H9 (cell line): ENCODE measurements around the gene IRF4. TPM values are rescaled to one million over a fixed set of nuclear protein-coding genes. Genes with fewer than 3 reads are reported as not detected.
A peak's percentile ranks its signal among the peaks of the same experiment; 100 is the strongest.

ENCODE experiments used
- DNase-seq: peaks from one replicate; pipeline ENCODE4 v3.0.0-alpha.2; 2017
- H2AFZ ChIP-seq: one replicate; pipeline ENCODE4 v1.6.1; 2013; ENCODE audit warnings: mild to moderate bottlenecking, low read length, control low read depth, moderate library complexity
- H2AK5ac ChIP-seq: 2 replicates; pipeline ENCODE4 v1.6.1; 2013; ENCODE audit warnings: low read length, control low read depth, mixed read lengths; ENCODE audit not compliant: insufficient read length
- H2BK120ac ChIP-seq: one replicate; pipeline ENCODE4 v1.6.1; 2013; ENCODE audit warnings: low read depth, mild to moderate bottlenecking, low read length, control low read depth, inconsistent platforms; ENCODE audit not compliant: poor library complexity, severe bottlenecking
- H2BK12ac ChIP-seq: 2 replicates; pipeline ENCODE4 v1.6.1; 2013; ENCODE audit warnings: low read length, control low read depth, mixed read lengths, low read depth; ENCODE audit not compliant: insufficient read length
- H2BK15ac ChIP-seq: 2 replicates; pipeline ENCODE4 v1.6.1; 2013; ENCODE audit warnings: low read depth, low read length, control low read depth
- H2BK20ac ChIP-seq: one replicate; pipeline ENCODE4 v1.6.1; 2013; ENCODE audit warnings: low read depth, mild to moderate bottlenecking, low read length, control low read depth, inconsistent platforms; ENCODE audit not compliant: poor library complexity, severe bottlenecking
- H2BK5ac ChIP-seq: 2 replicates; pipeline ENCODE4 v1.6.1; 2013; ENCODE audit warnings: low read length, control low read depth, mixed read lengths; ENCODE audit not compliant: insufficient read length
- H3K14ac ChIP-seq: 2 replicates; pipeline ENCODE4 v1.6.1; 2013; ENCODE audit warnings: low read length, control low read depth; ENCODE audit not compliant: insufficient read depth
- H3K18ac ChIP-seq: 2 replicates; pipeline ENCODE4 v1.6.1; 2013; ENCODE audit warnings: low read depth, mild to moderate bottlenecking, mixed read lengths, low read length, control low read depth; ENCODE audit not compliant: insufficient read length
- H3K23ac ChIP-seq: 2 replicates; pipeline ENCODE4 v1.6.1; 2013; ENCODE audit warnings: low read length, control low read depth, mixed read lengths, low read depth; ENCODE audit not compliant: insufficient read length
- H3K23me2 ChIP-seq: 2 replicates; pipeline ENCODE4 v1.6.1; 2013; ENCODE audit warnings: low read depth, mild to moderate bottlenecking, mixed read lengths, low read length, control low read depth; ENCODE audit not compliant: insufficient read length, poor library complexity, severe bottlenecking
- H3K27ac ChIP-seq: 2 replicates; pipeline ENCODE4 v1.5.1; 2013; ENCODE audit warnings: low read length, control low read depth, mixed read lengths, low read depth; ENCODE audit not compliant: insufficient read length
- H3K27me3 ChIP-seq: 2 replicates; pipeline ENCODE4 v1.6.1; 2013; ENCODE audit warnings: low read length, control low read depth, inconsistent platforms; ENCODE audit not compliant: insufficient read depth
- H3K4ac ChIP-seq: 2 replicates; pipeline ENCODE4 v1.6.1; 2013; ENCODE audit warnings: low read depth, mild to moderate bottlenecking, control low read depth, inconsistent platforms, low read length, moderate library complexity
- H3K4me1 ChIP-seq: 2 replicates; pipeline ENCODE4 v1.6.1; 2013; ENCODE audit warnings: low read length, control low read depth, inconsistent platforms; ENCODE audit not compliant: insufficient read depth
- H3K4me2 ChIP-seq: 2 replicates; pipeline ENCODE4 v1.6.1; 2013; ENCODE audit warnings: low read length, control low read depth, mixed read lengths; ENCODE audit not compliant: insufficient read length, insufficient read depth
- H3K56ac ChIP-seq: 2 replicates; pipeline ENCODE4 v1.6.1; 2013; ENCODE audit warnings: low read depth, mild to moderate bottlenecking, mixed read lengths, low read length, control low read depth; ENCODE audit not compliant: insufficient read length
- H3K79me1 ChIP-seq: 2 replicates; pipeline ENCODE4 v1.6.1; 2013; ENCODE audit warnings: low read depth, mild to moderate bottlenecking, moderate library complexity, low read length, control low read depth, inconsistent platforms; ENCODE audit not compliant: insufficient read depth, poor library complexity, severe bottlenecking
- H3K79me2 ChIP-seq: 2 replicates; pipeline ENCODE4 v1.6.1; 2013; ENCODE audit warnings: low read length, control low read depth, inconsistent platforms; ENCODE audit not compliant: insufficient read depth
- H3K9ac ChIP-seq: 2 replicates; pipeline ENCODE4 v1.6.1; 2013; ENCODE audit warnings: low read length, control low read depth, mixed read lengths; ENCODE audit not compliant: insufficient read length; ENCODE audit errors: extremely low read depth
- H3K9me3 ChIP-seq: one replicate; pipeline ENCODE4 v1.6.1; 2013; ENCODE audit warnings: low read depth, low read length, inconsistent platforms; ENCODE audit not compliant: control insufficient read depth
- H3T11ph ChIP-seq: one replicate; pipeline ENCODE4 v1.6.1; 2013; ENCODE audit warnings: mild to moderate bottlenecking, low read length, control low read depth, inconsistent platforms
- H4K20me1 ChIP-seq: one replicate; pipeline ENCODE4 v1.6.1; 2013; ENCODE audit not compliant: control insufficient read depth, insufficient read length, insufficient read depth
- H4K5ac ChIP-seq: 2 replicates; pipeline ENCODE4 v1.6.1; 2013; ENCODE audit warnings: low read depth, mild to moderate bottlenecking, mixed read lengths, low read length, control low read depth; ENCODE audit not compliant: insufficient read length
- H4K8ac ChIP-seq: replicated peaks from 2 replicates; pipeline ENCODE4 v1.6.1; 2013; ENCODE audit warnings: low read length, control low read depth, mixed read lengths, low read depth; ENCODE audit not compliant: insufficient read length
- H4K91ac ChIP-seq: 2 replicates; pipeline ENCODE4 v1.6.1; 2013; ENCODE audit warnings: low read depth, mild to moderate bottlenecking, moderate library complexity, mixed read lengths, low read length, control low read depth; ENCODE audit not compliant: insufficient read length
- H3K27ac Mint-ChIP-seq, 3 experiments: 2 replicates in 2 of 3; 3 replicates in 1 of 3; pipeline ENCODE4 v1.8.0; 2020 to 2021; ENCODE audit warnings: mixed read lengths in 3 of 3, mild to moderate bottlenecking in 1 of 3, moderate library complexity in 1 of 3
- H3K27me3 Mint-ChIP-seq: 2 replicates; pipeline ENCODE4 v1.8.0; 2021; ENCODE audit warnings: low read depth, mild to moderate bottlenecking, moderate library complexity, mixed read lengths
- H3K36me3 Mint-ChIP-seq, 3 experiments: 2 replicates in 2 of 3; 3 replicates in 1 of 3; pipeline ENCODE4 v1.8.0; 2020 to 2021; ENCODE audit warnings: low read depth in 3 of 3, mixed read lengths in 3 of 3; ENCODE audit not compliant: insufficient read depth in 1 of 3
- H3K4me1 Mint-ChIP-seq, 2 experiments: 2 replicates each; pipeline ENCODE4 v1.8.0; 2020; ENCODE audit warnings: mixed read lengths in 2 of 2
- H3K4me3 Mint-ChIP-seq, 2 experiments: 2 replicates in 1 of 2; 3 replicates in 1 of 2; pipeline ENCODE4 v1.8.0; 2020 to 2021; ENCODE audit warnings: mild to moderate bottlenecking in 2 of 2, mixed read lengths in 2 of 2, moderate library complexity in 1 of 2
- H3K9me3 Mint-ChIP-seq, 2 experiments: 2 replicates in 1 of 2; 3 replicates in 1 of 2; pipeline ENCODE4 v1.8.0; 2020; ENCODE audit warnings: mild to moderate bottlenecking in 2 of 2, mixed read lengths in 2 of 2, moderate library complexity in 1 of 2
- CTCF ChIP-seq: fragments of 200-600 bp; sonication (generic); conservative IDR thresholded peaks from 3 replicates; pipeline ENCODE4 v1.8.0; 2021; ENCODE audit warnings: antibody characterized with exemption, mild to moderate bottlenecking
- WGBS: extraction: QIAGEN DNeasy Blood & Tissue Kit; methylation state at CpG from one replicate; pipeline ENCODE4 v1.1.7; 2013; ENCODE audit warnings: missing lambda C conversion rate, low lambda C conversion rate, mixed read lengths; ENCODE audit not compliant: insufficient read length; ENCODE audit errors: extremely low coverage; 5-methylcytosine and 5-hydroxymethylcytosine counted together
- total RNA-seq: library from RNA; stranded (reverse); gene quantifications from 2 replicates; pipeline ENCODE4 v1.2.1, GENCODE V29; 2021

The IRF4 gene
- total RNA-seq, 1 experiment from 2014 or later, result 0.31 TPM

- Histone ChIP-seq H2BK20ac (no peak overlapping the region), H3K9me3 (peaks cover 77% of the 10 kb centered on the region), H3K79me2 (no peaks in the 10 kb centered on the region), H4K91ac (no peak overlapping the region), H3K4ac (no peak overlapping the region), H3K27me3 (no peaks in the 10 kb centered on the region), H3T11ph (no peak overlapping the region), H3K4me1 (no peaks in the 10 kb centered on the region), H4K5ac (no peak overlapping the region), H2AFZ (no peak overlapping the region), H3K23me2 (no peaks in the 10 kb centered on the region), H3K56ac (no peak overlapping the region), H3K9ac (no peak overlapping the region), H3K23ac (no peak overlapping the region), H3K27ac (no peak overlapping the region), H3K4me2 (no peak overlapping the region), H4K20me1 (no peaks in the 10 kb centered on the region), H3K14ac (no peak overlapping the region), H2AK5ac (no peak overlapping the region), H4K8ac (no peak overlapping the region), H3K79me1 (no peaks in the 10 kb centered on the region), H2BK5ac (no peak overlapping the region), H2BK12ac (no peak overlapping the region), H3K18ac (no peak overlapping the region), H2BK15ac (no peak overlapping the region), H2BK120ac (no peak overlapping the region)
- no peak for DNase-seq
- Mint-ChIP-seq H3K9me3 (peaks cover 93 to 97% of the 10 kb centered on the region in 2 experiments), H3K4me1 (peaks cover 8 to 10% of the 10 kb centered on the region in 2 experiments; a peak in 3 of 4 replicates), H3K27ac (peak overlapping the region in 1 of 3 experiments; percentile 45; a peak in 2 of 7 replicates), H3K27me3 (peaks cover 6% of the 10 kb centered on the region), H3K4me3 (no peak overlapping the region; a peak in 1 of 5 replicates), H3K36me3 (peaks cover 5 to 23% (median 20%) of the 10 kb centered on the region in 3 experiments; a peak in 6 of 7 replicates)
- WGBS, result no CpG with 5 or more reads among the region's 18 CpGs
- TF ChIP-seq CTCF, result no peak
Observed at GRCh38 chr6:353642-354614, 37.6 kb upstream of the IRF4 start.
